Glomerular visceral epithelial cell (primary cell): ENCODE data around the gene TUT7.
"Not testable (repeated sequence)": the region's sequence is repeated elsewhere in the genome, so short reads cannot be mapped to it uniquely, and the experiment has no call there.

ENCODE experiments used
- DNase-seq: peaks from one replicate; pipeline ENCODE4 v3.0.0-alpha.2; 2016; ENCODE audit errors: extremely low spot score

TUT7 gene

DNA sequence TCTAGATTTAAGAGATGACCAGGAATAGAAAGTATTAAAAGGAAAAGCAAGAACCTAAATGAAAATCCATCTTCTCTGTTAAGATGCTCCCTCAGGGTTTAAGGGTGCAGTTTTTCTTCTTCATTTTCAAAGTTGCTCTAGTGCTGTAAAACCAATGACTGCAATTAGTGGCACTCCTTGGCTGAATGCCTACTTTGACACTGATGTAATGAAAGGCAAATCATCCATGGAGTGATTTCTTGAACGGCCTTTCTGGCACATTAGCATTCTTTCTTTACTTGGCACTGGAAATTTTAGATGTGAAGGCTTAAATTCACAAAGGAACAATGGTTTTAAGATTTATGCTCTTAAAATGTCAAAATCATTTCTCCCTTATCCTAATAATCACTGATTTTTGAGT lies 52.5 kb downstream of the TUT7 start:
- no peak for DNase-seq

DNA sequence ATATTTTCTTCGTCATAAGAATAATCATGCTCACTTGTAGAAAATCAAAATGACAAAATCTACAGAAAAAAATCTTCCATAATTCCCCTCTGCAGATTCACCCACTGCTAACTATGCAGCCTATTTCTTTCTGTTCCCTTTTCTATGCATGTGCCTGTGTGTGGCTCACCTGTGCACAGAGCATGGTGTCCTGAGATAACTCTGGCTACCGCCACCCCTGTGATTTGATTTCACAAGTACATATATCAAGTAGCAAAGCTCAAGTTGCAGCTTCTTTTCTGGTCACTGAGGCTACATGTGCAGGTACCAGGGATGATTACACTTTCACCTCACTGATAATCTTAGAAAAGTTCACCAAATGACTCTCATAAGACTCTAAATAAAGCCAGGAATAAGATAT lies 53.5 kb downstream of the TUT7 start:
- no peak for DNase-seq

DNA sequence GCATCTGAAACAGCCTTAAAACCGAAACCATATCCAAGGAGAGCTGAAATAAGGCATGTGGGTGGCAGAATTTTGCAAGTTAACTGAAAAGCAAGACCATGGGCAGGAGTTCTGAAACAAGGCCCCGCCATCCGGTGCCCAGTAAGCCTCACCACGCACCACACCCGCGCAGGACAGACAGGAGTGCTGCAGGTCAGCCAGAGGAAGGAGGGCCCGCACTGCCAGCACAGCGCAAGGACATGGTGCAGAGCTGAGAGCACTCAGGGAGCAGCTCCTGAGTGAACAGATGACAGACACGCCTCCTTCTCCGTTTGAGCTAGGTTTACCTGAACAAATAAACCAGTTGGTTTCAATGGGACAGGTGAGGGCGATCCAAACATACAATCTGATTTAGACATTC lies 55.3 kb downstream of the TUT7 start:
- DNase-seq, result no peak

DNA sequence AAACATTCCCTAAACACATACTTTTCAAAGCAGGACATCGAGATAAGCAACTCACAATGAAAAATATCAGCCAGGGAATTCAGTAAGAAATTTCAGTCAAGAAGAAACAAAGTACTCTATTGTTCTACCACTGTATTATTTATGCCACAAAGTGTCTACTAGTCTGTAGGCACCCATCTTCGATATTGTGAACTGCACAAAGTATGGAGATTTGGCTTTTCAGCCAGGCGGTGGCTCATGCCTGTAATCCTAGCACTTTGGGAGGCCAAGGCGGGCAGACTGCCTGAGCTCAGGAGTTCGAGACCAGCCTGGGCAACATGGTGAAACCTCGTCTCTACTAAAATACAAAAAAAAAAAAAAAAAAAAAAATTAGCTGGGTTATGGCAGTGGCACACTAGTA lies 63.9 kb downstream of the TUT7 start:
- DNase-seq, result not testable (repeated sequence)

DNA sequence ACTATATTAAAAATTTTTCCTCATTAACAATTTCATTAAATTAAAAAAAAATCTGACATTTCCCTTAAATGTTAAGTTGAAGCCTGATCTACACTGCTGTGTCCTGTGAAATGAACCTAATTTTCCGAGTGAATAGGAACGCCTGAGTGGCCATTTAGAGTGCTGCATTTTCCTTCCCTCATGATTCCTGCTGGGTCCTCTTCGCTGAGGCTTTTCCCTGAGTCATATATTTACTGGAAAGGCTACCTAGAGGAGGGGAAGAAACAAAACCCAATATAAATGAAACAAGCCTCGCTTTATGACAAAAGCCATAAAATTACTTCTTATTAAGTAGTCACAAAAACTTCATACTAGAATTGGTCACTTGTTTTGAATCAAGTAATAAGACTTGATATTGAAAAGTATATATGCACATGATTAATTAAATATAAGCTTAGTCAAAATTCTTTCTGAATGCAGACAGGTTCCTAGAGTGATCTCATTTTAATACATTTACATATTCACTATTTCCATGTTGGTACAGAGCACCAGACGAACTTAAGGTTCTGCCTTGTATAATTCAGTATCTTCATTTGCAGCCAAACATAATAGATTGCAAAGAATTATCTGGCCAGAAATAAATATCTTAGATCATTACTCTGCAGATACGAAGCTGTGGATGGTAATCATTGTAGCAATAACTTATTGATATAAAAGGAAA lies 65.6 kb downstream of the TUT7 start:
- no peak for DNase-seq

DNA sequence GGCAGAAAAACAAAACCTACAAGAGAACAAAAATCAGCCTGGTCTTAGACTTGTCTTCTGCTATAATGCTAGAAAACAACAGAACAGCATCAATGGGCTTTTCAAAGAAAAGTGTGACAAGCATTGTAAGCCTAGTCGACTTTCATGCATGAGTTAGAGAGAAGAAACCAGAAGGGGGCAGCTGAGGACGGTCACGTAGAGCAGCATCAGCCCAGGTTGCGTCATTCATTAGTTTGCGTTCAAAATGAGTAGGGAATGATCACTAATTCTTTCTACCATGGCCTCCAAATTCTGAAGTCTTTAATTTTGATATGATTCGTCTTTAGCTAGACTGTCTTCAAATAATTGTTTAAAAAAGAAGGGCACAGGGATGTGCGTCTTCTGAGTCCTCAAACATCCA lies 67.2 kb downstream of the TUT7 start:
- DNase-seq, result no peak

DNA sequence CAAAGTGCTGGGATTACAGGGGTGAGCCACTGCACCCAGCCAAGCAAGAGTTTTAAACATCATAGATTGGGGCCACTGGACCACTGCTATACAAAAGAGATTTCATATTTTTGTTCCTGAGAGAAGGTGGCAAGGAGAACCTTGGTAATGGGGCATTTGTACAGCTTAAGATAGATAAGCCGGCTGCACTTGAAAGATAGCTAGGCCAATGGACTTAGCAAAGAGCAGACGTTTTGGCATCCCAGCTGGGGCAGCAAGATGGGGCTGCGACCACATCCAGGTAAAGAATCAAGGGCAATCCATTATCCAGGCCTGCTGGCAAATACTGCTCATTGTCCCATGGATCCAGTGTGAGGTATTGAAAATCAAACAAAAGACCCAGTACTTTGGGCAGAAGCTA lies 67.9 kb downstream of the TUT7 start:
- DNase-seq, result no peak

DNA sequence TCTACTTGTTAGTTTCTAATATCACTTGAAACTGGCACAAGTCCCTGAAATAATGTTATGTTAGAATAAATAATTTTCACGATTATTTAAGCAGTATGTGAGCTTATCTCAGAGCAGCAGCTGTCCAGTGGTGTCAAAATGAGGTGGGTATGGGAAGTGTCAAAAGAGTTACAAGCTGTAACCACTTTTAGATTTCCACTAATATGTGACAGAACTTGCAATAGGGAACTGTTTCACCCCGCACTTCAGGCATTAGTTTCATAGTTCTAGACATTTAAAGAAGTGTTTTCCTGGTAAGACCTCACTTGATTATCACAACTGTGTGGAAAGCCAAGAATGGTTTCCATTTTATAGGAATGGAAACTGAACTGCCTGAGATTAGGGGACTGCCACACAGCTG lies 68.9 kb downstream of the TUT7 start:
- no peak for DNase-seq

DNA sequence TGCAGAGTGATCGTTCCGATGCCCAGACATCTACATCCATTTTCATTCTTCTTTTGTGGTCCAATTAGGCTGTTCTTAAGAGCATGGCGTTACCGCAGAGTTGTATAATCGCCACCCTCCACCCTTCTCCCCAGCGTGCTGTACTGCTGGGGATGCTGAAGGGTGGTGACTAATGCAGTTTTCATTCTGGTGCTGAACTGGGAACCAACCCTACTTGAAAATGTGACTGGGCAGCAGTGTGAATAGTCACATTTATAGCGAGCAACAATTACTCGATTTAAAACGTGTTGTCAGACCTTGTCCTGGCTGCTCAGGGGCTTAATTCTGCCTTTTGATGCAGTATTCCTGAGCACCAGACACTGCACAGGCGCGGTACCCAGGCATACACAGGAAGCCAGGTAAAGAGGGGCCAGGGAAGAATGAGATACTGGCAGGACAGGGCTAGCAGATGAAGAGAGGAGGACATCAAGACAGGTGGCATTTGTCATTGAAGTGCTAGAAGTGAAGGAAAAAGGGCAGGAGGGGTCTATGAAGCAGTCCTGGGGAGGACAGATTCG lies 71.2 kb downstream of the TUT7 start:
- peak; percentile 69 for DNase-seq

DNA sequence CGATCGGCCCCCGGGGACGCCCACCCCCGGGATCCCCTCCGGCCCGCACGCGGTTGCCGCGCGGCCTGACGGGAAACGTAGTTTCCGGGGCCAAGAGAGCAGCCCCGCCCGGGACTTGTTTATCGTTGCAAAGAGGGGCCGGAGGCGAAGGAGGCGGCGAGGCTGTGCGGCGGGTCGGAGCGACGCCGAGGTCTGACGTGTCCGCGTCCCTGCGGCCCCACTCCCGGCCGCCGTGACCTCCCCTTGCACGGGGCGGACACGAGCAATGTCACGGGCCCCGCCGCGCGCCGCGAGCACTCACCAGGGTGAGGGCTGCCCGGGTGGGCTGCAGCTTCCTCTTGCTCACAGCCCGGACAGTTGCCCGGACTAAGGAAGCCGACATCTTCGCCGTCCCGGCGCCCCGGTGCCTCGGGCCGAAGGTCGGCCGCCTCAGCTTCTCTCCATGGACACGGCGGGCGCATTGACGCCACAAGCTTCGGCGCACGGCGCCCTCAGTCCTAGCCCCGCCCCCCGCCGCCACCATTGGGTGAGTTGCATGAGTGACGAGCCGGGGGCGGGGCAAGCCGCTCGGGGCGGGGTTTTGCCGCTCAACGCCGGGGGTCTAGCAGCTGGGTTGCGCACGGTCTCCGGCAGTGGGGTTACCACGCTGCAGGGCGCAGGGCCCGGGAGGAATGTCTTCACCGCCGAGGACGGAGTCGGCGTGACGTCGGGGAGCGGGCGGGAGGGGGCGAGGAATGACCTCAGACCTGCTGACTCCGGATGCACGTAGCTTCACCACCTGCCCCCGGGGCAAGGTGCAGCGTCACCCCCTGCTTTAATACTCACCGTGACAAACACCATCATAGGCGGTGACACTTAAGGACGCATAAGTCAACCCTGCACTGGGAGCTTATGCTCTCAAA lies 71.9 kb downstream of the TUT7 start, which contains the start of gene ISCA1:
Gene ISCA1 (minus strand): TSS at position 462 of the 902 bp plus-strand sequence. CDS start 80 bp downstream, at position 382.
- DNase-seq, result peak; percentile 94

DNA sequence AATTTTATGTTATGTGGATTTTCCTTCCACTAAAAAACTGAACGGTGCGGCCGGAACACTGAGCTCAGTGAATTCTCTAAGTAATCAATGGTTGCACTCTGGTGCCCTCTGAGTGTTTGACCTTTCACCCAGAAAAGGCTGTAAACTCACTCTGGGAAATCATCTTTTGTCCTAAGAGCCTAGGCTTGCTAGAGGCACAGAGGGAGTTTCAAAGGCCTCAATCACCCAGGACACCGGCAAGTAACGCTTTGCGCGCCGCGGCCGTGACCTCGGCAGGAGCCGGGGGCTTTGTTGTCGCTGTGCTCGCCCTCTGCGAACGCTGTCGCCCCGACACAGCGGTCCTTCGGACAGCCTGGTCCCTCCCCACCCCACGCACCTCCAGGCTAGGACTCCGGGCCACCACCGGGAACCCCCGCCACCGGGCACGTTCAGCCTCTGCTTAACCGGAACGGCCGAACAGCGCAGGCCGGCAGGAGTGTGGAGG lies 72.6 kb downstream of the TUT7 start:
- DNase-seq, result no peak

DNA sequence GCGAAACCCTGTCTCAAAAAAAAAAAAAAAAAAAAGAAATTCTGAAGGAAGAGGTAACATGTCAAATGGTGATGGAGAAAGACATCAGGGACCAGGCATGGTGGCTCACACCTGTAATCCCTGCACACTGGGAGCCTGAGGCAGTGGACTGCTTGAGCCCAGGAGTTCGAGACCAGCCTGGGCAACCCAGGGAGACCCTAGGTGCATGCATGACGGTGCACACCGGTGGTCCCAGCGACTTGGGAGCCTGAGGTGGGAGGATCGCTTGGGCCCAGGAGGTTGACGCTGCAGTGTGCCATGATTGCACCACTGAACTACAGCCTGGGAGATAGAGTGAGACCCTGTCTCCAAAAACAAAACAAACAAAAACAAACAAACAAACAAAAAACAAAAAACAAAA lies 73.6 kb downstream of the TUT7 start:
- no peak for DNase-seq

DNA sequence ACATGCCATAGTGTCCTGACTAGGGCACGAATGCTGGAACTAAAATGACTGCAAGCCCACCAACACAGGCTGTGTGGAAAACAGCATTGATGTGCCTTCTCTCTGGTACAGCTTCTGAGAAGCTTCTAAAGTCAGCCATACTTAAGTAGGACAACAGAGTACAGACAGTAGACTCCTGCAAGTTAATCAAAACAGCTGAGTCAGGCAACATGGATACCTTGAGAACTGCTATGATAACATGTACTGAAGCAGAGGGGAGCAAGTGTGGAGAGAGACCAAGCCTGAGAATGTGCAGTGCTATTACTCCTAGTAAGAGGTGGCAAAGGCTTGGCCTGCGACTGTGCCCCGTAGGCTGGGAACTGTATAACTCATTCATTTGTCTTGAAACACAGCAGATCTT lies 74.4 kb downstream of the TUT7 start:
- no peak for DNase-seq

DNA sequence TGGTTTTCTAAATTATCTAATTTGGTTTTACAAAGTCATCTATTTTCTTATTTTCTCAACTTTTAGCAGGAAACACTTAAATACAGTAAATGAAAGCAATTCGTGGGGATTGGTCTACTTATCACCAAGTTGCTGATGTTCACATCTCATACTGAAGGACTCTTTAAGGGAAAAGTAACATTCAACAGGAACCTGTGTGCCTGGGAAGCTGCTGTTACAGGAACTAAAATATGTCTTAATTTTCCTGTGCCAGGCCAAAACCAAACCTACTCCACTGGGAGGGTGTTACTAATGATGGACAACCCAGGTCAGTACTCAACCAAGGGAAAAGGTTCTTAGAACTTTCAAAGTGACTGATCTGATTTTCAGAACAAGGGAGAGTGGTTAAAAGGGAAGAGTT lies 77.1 kb downstream of the TUT7 start:
- DNase-seq, result no peak

DNA sequence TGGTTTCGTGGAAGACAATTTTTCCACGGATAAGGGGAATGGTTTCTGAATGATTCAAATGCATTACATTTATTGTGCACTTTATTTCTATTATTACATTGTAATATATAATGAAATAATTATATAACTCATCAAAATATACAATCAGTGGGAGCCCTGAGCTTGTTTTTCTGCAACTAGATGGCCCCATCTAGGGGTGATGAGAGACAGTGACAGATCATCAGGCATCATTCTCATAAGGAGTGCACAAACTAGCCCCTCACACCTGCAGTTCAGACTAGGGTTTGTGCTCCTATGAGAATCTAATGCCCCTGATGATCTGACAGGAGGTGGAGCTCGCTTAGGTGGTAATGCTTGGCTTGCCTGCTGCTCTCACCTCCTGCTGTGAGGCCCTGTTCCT lies 78.2 kb downstream of the TUT7 start:
- DNase-seq, result no peak

DNA sequence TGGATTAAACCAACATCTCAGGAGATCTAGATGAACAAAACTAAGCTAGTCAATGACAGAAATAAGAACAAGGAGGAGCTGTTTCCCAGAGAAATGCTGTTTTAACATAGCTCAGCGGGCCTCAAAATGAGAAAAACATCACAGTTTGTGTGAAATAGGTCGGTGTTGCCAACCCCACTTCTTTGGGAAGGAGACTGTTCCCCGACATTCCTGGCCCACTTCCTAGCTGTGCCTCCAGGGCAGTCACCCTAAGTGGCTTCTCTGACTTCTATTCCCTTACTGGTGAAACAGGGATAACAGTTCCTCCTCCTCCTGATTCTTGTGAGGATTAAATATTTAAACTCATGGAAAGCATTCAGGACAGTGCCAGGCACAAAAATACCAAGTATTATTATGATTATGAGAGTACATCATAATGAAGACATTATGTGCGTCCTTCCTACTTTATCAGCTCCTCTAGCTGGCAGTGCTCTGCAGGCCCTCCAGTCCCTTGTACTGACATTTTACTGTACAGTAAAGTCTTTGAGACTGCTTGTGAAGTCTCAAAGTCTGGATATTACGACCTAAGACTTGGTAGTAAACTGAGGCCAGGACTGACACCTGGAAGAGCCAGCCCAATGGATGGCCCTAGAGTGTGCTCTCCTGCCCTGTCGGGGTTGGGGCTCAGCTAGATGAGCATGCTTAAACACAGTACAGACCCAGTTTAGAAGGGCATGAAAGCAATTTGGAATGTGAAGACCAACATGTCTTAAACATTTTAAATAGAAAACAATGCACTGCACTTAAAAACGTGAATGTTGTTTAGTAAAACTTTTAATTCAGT lies 79.2 kb downstream of the TUT7 start:
- DNase-seq, result no peak

DNA sequence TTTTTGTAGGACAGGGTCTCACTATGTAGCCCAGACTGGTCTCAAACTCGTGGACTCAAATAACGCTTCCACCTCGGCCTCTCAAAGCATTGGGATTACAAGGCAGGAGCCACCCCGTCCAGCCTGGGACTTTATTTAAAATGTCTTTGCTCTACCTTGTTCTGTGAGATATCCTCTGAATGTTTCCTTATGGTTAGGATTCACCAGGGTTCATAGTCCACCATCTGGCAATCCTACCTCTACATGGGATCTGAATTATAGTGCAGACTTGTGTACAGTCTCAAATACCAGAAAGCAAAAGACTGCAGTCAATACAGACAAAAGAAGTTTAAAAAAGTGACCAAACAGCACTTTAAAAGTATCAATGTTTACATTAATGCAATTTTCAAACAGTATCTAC lies 82.0 kb downstream of the TUT7 start:
- no peak for DNase-seq

DNA sequence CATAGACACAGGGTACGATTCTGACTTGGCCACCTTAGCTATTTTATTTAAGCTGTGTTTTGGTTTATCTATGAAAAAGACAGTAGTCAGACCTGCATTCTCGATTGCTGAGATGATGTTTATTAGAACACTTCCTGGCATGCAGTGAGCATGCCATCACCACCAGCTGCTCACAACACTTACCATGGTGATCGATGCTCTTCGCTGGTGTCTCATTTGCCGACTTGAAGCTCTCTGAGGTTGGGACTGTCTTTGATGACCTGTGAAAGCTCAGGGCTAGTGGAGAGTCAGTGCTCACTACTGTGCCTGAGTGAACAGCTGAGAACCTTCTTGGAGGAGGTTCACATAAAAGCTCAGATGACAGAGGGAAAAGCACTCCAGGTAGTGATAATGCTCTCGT lies 90.3 kb downstream of the TUT7 start:
- DNase-seq, result no peak

DNA sequence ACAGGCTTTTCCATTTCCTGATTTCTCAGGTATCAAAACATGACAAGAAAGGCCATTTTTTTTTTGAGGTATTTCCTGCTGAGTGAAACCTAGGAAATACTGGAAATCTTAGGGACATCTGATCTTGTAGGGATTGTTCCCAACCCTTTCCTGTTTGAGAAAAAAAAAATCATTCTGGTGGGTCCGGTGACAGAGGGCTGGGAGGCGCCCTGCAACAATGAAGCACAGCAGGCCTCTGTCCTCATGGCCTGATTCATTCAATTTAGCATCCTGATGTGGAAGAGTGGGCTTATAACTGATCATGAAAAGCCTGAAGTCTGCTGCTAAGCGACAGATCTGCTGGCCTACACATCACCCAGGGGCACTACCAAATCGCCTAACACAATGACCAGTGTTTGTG lies 91.7 kb downstream of the TUT7 start:
- no peak for DNase-seq

DNA sequence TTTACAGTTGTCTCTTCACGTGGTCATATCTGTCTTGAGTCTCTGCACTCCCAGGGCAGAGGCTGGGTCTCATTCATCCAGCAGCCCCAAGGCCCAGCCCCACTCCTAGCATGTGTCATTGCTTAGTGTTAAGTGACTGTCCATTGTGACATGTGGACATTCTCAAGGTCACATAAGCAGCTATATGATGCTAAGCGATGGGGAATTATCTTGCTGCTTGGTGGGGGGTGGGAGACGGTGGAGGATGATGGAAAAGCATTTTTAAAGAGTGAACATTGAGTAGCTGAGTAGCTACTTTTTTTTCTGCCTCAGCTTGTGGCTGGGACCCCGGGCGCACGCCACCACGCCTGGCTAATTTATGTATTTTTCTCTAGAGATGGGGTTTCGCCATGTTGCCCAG lies 94.7 kb downstream of the TUT7 start, which contains the start of gene C9orf153:
Gene C9orf153 (minus strand): TSS at position 101 of the 400 bp plus-strand sequence. CDS start 30,054 bp downstream, outside the sequence.
- no peak for DNase-seq

DNA sequence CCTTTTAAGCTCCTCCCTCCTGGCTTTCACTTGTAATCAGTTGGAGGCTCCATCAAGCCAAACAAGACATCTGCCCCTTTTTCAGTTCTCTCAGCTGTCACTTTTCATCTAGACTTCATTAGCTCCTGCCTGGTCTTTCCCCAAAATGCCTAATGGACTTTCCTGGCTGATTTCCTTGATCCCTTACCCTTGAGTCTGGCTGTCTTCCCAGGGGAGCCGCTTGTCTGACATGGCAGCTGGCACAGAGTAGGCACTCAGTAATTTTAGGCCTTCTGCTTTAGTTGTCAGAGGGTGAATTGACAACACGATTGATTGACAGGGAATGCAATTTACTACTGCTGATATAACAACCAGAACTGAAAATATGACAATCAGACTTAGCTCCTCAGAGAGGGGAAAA lies 96.8 kb downstream of the TUT7 start:
- DNase-seq, result no peak

DNA sequence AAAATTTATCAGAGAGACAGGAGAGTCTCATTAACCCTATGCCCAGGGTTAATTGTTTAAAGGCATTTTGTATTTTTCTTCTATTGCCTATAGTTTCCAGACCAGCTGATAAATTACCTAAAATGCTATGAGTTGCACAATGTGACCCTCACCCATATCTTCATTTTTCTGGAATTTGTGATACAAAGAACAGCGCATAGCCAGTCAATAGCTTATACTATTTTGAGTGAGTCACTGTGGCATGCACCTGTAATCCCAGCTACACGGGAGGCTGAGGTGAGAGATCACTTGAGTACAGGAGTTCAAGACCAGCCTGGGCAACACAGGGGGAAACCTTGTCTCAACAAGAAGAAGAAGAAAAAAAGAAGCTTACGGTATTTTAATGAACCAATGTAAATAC lies 97.6 kb downstream of the TUT7 start:
- no peak for DNase-seq
